Renal cortex interstitium (tissue), 11 donors: ENCODE data around the gene NFATC3. TPM values are rescaled to one million over a fixed set of nuclear protein-coding genes. Genes with fewer than 3 reads are reported as not detected.
"Not testable (repeated sequence)": the region's sequence is repeated elsewhere in the genome, so short reads cannot be mapped to it uniquely, and the experiment has no call there.

Experiments used
- DNase-seq, 11 donors: peaks; one replicate each; pipeline ENCODE4 v3.0.0-alpha.2; 2013; ENCODE audit warnings: low read depth in 9 of 11, low spot score in 4 of 11; ENCODE audit errors: extremely low read depth in 1 of 11
- polyA plus RNA-seq, 3 donors: library from polyadenylated mRNA; unstranded; fragments of 120-200 nt; gene quantifications; one replicate each; pipeline ENCODE4 v1.2.1, GENCODE V29; 2013; ENCODE audit not compliant: insufficient read length in 3 of 3

The NFATC3 gene
- polyA plus RNA-seq, 3 donors = 28.8 to 37.0 (median 35.7) TPM

GRCh38 chr16:68083239-68083781 is 1.9 kb upstream of the NFATC3 start:
- no peak for DNase-seq

GRCh38 chr16:68083861-68084503 is 1.2 kb upstream of the NFATC3 start:
- peak in 3 of 11 donors; percentile 26 to 36 (median 36) for DNase-seq

- peak; percentile 75 to 95 (median 87) for DNase-seq
Measured at GRCh38 chr16:68084504-68085258, 489 bp upstream of the NFATC3 start.

- DNase-seq = peak in 2 of 11 donors; percentile 21 to 28
Measured at GRCh38 chr16:68086336-68086841, 1.2 kb downstream of the NFATC3 start.

GRCh38 chr16:68086860-68087268 is 1.7 kb downstream of the NFATC3 start:
- no peak for DNase-seq

- no peak for DNase-seq
Measured at GRCh38 chr16:68087688-68088087, 2.5 kb downstream of the NFATC3 start.

GRCh38 chr16:68088130-68088972 is 3.2 kb downstream of the NFATC3 start:
- DNase-seq = no peak

- no peak for DNase-seq
Measured at GRCh38 chr16:68089067-68089466, 3.9 kb downstream of the NFATC3 start.

- no peak for DNase-seq
Measured at GRCh38 chr16:68090130-68090529, 5.0 kb downstream of the NFATC3 start.

- DNase-seq = no peak
Measured at GRCh38 chr16:68090533-68090932, 5.4 kb downstream of the NFATC3 start.

GRCh38 chr16:68091380-68092261 is 6.5 kb downstream of the NFATC3 start:
- peak in 6 of 11 donors; percentile 27 to 76 (median 51) for DNase-seq

- not testable (repeated sequence) for DNase-seq
Measured at GRCh38 chr16:68092275-68092674, 7.1 kb downstream of the NFATC3 start.

GRCh38 chr16:68093816-68094613 is 8.8 kb downstream of the NFATC3 start:
- no peak for DNase-seq

GRCh38 chr16:68094614-68094934 is 9.4 kb downstream of the NFATC3 start:
- no peak for DNase-seq

- DNase-seq = no peak
Measured at GRCh38 chr16:68096491-68096890, 11.3 kb downstream of the NFATC3 start.

- DNase-seq = no peak
Measured at GRCh38 chr16:68097088-68097487, 11.9 kb downstream of the NFATC3 start.

GRCh38 chr16:68097895-68098294 is 12.7 kb downstream of the NFATC3 start:
- DNase-seq = no peak

- no peak for DNase-seq
Measured at GRCh38 chr16:68100488-68100887, 15.3 kb downstream of the NFATC3 start.
